HG03521 (cell line): ENCODE results near the gene OXSR1.
"Not testable (repeated sequence)": the region's sequence is repeated elsewhere in the genome, so short reads cannot be mapped to it uniquely, and the experiment has no call there.

Experiments
- ATAC-seq: cut with Tn5 transposase; IDR thresholded peaks from one replicate; pipeline ENCODE4 v1.9.1; 2021; ENCODE audit warnings: mild to moderate bottlenecking, moderate library complexity; ENCODE audit not compliant: unreplicated experiment

OXSR1 gene

GRCh38 chr3:38141173-38141951 lies 24.0 kb upstream of the OXSR1 start:
- ATAC-seq = no peak

GRCh38 chr3:38141952-38142273 lies 23.4 kb upstream of the OXSR1 start:
- ATAC-seq = no peak

- no peak for ATAC-seq
Measured at GRCh38 chr3:38142959-38143358, 22.4 kb upstream of the OXSR1 start.

- ATAC-seq = no peak
Measured at GRCh38 chr3:38143511-38143910, 21.8 kb upstream of the OXSR1 start.

- no peak for ATAC-seq
Measured at GRCh38 chr3:38146504-38146903, 18.8 kb upstream of the OXSR1 start.

GRCh38 chr3:38147421-38147820 lies 17.9 kb upstream of the OXSR1 start:
- ATAC-seq = no peak

GRCh38 chr3:38148311-38148882 lies 16.9 kb upstream of the OXSR1 start:
- ATAC-seq = no peak

GRCh38 chr3:38149708-38150107 lies 15.6 kb upstream of the OXSR1 start:
- no peak for ATAC-seq

- no peak for ATAC-seq
Measured at GRCh38 chr3:38150780-38151528, 14.4 kb upstream of the OXSR1 start.

GRCh38 chr3:38151667-38152265 lies 13.6 kb upstream of the OXSR1 start:
- no peak for ATAC-seq

- no peak for ATAC-seq
Measured at GRCh38 chr3:38152609-38153008, 12.7 kb upstream of the OXSR1 start.

GRCh38 chr3:38153221-38153620 lies 12.1 kb upstream of the OXSR1 start:
- no peak for ATAC-seq

- no peak for ATAC-seq
Measured at GRCh38 chr3:38154033-38154494, 11.3 kb upstream of the OXSR1 start.

GRCh38 chr3:38154625-38155255 lies 10.6 kb upstream of the OXSR1 start:
- no peak for ATAC-seq

- no peak for ATAC-seq
Measured at GRCh38 chr3:38155825-38156224, 9.5 kb upstream of the OXSR1 start.

GRCh38 chr3:38157117-38157516 lies 8.2 kb upstream of the OXSR1 start:
- no peak for ATAC-seq

- ATAC-seq = no peak
Measured at GRCh38 chr3:38157595-38157994, 7.7 kb upstream of the OXSR1 start.

- ATAC-seq = no peak
Measured at GRCh38 chr3:38158472-38158871, 6.9 kb upstream of the OXSR1 start.

GRCh38 chr3:38160704-38161103 lies 4.6 kb upstream of the OXSR1 start:
- not testable (repeated sequence) for ATAC-seq

- ATAC-seq = no peak
Measured at GRCh38 chr3:38163117-38163840, 2.1 kb upstream of the OXSR1 start.
